ENCODE data around the gene NECTIN2.
"Not testable (repeated sequence)": the region's sequence is repeated elsewhere in the genome, so short reads cannot be mapped to it uniquely, and the experiment has no call there.

Gene NECTIN2

DNA sequence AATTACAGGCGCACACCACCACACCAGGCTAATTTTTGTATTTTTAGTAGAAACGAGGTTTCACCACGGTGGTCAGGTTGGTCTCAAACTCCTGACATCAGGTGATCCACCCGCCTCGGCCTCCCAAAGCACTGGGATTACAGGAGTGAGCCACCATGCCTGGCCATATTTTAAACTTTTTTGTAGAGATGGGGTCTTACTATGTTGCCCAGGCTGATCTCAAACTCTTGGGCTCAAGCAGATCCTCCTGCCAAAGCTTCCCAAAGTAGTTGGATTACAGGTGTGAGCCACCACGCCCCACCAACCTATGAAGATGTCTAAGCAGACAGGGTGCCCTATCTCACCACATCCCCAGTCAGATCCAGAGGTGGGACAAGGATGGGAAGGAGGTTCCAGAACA, 65.8 kb downstream of the NECTIN2 start:
- H3K27ac ChIP-seq (ENCODE audit: low read length, poor library complexity, severe bottlenecking); H3K4me2 ChIP-seq (ENCODE audit: low read length, poor library complexity, severe bottlenecking); H3K27me3 ChIP-seq (ENCODE audit: control insufficient read depth in 1 of 2, insufficient read depth in 1 of 2, low read length in 2 of 2); H3K9ac ChIP-seq (ENCODE audit: low read length); H2BK5ac ChIP-seq (ENCODE audit: low read depth, low read length, poor library complexity, severe bottlenecking); DNase-seq; H2BK12ac ChIP-seq (ENCODE audit: low read length in 2 of 2); H3K9me3 ChIP-seq (ENCODE audit: control insufficient read depth, low read length); H3K18ac ChIP-seq (ENCODE audit: low read depth in 1 of 2, low read length in 2 of 2); H3K4me3 ChIP-seq (ENCODE audit: insufficient read depth in 1 of 2, low read depth in 1 of 2, low read length in 2 of 2); H4K8ac ChIP-seq (ENCODE audit: low read length); H2AK5ac ChIP-seq (ENCODE audit: low read length, severe bottlenecking); H2BK120ac ChIP-seq (ENCODE audit: low read depth, low read length); H3K23ac ChIP-seq (ENCODE audit: low read length in 2 of 2); H3K14ac ChIP-seq (ENCODE audit: low read length in 2 of 2); H2AFZ ChIP-seq (ENCODE audit: low read depth, low read length); H3K79me1 ChIP-seq (replicated peaks; ENCODE audit: low read length, poor library complexity, severe bottlenecking); H3K4ac ChIP-seq (ENCODE audit: low read depth in 1 of 2, low read length in 2 of 2): not testable (repeated sequence)
- H3K4me1 ChIP-seq (ENCODE audit: control insufficient read depth, insufficient read depth, low read depth, low read length) = peaks cover 17% of the 10 kb centered on the region
- peaks cover 0 to 15% of the 10 kb centered on the region in 2 experiments for H3K36me3 ChIP-seq (ENCODE audit: control insufficient read depth in 1 of 2, insufficient read depth in 2 of 2, low read depth in 1 of 2, low read length in 2 of 2)
- peak overlapping the region; percentile 89 for H2BK15ac ChIP-seq (ENCODE audit: low read depth, poor library complexity, severe bottlenecking)
- H4K91ac ChIP-seq (ENCODE audit: low read length) = peak overlapping the region; percentile 18
- 99% methylated on average over 5 of the region's 6 CpGs for WGBS

GRCh38 chr19:44912854-44913253, 66.8 kb downstream of the NECTIN2 start:
- DNase-seq = no peak
- Histone ChIP-seq H3K4me1 (ENCODE audit: control insufficient read depth, insufficient read depth, low read depth, low read length) (peaks cover 17% of the 10 kb centered on the region), H3K9me3 (ENCODE audit: control insufficient read depth, low read length) (no peaks in the 10 kb centered on the region), H3K27ac (ENCODE audit: low read length, poor library complexity, severe bottlenecking) (no peak overlapping the region), H3K27me3 (ENCODE audit: control insufficient read depth in 1 of 2, insufficient read depth in 1 of 2, low read length in 2 of 2) (no peaks in the 10 kb centered on the region), H3K18ac (ENCODE audit: low read depth in 1 of 2, low read length in 2 of 2) (peak overlapping the region in 1 of 2 experiments; percentile 18), H3K4ac (ENCODE audit: low read depth in 1 of 2, low read length in 2 of 2) (peak overlapping the region in 1 of 2 experiments; percentile 85), H2BK15ac (ENCODE audit: low read depth, poor library complexity, severe bottlenecking) (peak overlapping the region; percentile 48), H4K91ac (ENCODE audit: low read length) (peak overlapping the region; percentile 91), H2AK5ac (ENCODE audit: low read length, severe bottlenecking) (no peak overlapping the region), H3K9ac (ENCODE audit: low read length) (no peak overlapping the region), H4K8ac (ENCODE audit: low read length) (no peak overlapping the region), H2BK120ac (ENCODE audit: low read depth, low read length) (no peak overlapping the region), H2BK5ac (ENCODE audit: low read depth, low read length, poor library complexity, severe bottlenecking) (no peak overlapping the region), H3K4me3 (ENCODE audit: insufficient read depth in 1 of 2, low read depth in 1 of 2, low read length in 2 of 2) (no peak overlapping the region), H3K23ac (ENCODE audit: low read length in 2 of 2) (no peak overlapping the region), H2AFZ (ENCODE audit: low read depth, low read length) (no peak overlapping the region), H3K36me3 (ENCODE audit: control insufficient read depth in 1 of 2, insufficient read depth in 2 of 2, low read depth in 1 of 2, low read length in 2 of 2) (peaks cover 0 to 11% of the 10 kb centered on the region in 2 experiments), H3K4me2 (ENCODE audit: low read length, poor library complexity, severe bottlenecking) (no peak overlapping the region), H3K14ac (ENCODE audit: low read length in 2 of 2) (no peak overlapping the region), H3K79me1 (replicated peaks; ENCODE audit: low read length, poor library complexity, severe bottlenecking) (no peaks in the 10 kb centered on the region), H2BK12ac (ENCODE audit: low read length in 2 of 2) (peak overlapping the region; percentile 33 to 67)
- WGBS = 77% methylated on average over 6 of the region's 6 CpGs

DNA sequence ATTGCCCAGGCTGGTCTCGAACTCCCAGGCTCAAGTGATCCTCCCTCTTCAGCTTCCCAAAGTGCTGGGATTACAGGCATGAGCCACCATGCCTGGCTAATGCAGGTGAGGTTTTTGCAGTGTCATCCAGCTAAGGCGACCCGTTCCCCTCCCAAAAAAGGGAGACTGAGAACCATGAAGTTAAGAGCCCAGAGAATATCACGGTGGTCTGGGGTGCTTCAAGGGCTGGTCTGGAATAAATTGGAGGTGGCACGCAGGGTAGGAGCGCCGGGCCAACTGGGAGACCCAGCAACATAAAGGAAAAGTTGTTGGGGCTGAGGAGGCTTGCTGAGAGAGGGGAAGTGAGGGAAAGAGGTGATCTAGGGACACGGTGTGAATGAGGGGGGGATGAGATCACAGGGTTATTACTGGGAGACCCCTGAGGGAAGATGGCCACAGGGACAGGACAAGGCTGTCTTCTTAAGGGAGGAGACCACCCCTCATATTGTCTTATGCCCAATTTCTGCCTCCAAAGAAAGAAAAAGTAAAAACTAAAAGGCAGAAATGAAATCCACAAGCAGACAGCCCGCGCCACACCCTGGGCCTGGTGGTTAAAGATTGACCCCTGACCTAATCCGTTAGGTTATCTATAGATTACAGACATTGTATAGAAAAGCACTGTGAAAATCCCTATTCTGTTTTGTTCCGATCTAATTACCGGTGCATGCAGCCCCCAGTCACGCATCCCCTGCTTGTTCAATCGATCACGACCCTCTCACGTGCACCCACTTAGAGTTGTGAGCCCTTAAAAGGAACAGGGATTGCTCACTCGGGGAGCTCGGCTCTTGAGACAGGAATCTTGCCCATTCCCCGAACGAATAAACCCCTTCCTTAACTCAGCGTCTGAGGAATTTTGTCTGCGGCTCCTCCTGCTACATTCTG, 67.7 kb downstream of the NECTIN2 start:
- H2AFZ ChIP-seq (ENCODE audit: low read depth, low read length); H3K4me2 ChIP-seq (ENCODE audit: low read length, poor library complexity, severe bottlenecking); DNase-seq; H3K9me3 ChIP-seq (ENCODE audit: control insufficient read depth, low read length); H3K27me3 ChIP-seq (ENCODE audit: control insufficient read depth in 1 of 2, insufficient read depth in 1 of 2, low read length in 2 of 2); H3K9ac ChIP-seq (ENCODE audit: low read length); H2BK5ac ChIP-seq (ENCODE audit: low read depth, low read length, poor library complexity, severe bottlenecking); H2BK15ac ChIP-seq (ENCODE audit: low read depth, poor library complexity, severe bottlenecking); H3K27ac ChIP-seq (ENCODE audit: low read length, poor library complexity, severe bottlenecking); H3K36me3 ChIP-seq (ENCODE audit: control insufficient read depth in 1 of 2, insufficient read depth in 2 of 2, low read depth in 1 of 2, low read length in 2 of 2); H3K23ac ChIP-seq (ENCODE audit: low read length in 2 of 2); H2AK5ac ChIP-seq (ENCODE audit: low read length, severe bottlenecking); H2BK120ac ChIP-seq (ENCODE audit: low read depth, low read length); H3K79me1 ChIP-seq (replicated peaks; ENCODE audit: low read length, poor library complexity, severe bottlenecking): not testable (repeated sequence)
- Histone ChIP-seq H3K4ac (ENCODE audit: low read depth in 1 of 2, low read length in 2 of 2) (peak overlapping the region; percentile 6 to 80), H2BK12ac (ENCODE audit: low read length in 2 of 2) (peak overlapping the region; percentile 7 to 33), H3K18ac (ENCODE audit: low read depth in 1 of 2, low read length in 2 of 2) (peak overlapping the region; percentile 71 to 91), H3K4me3 (ENCODE audit: insufficient read depth in 1 of 2, low read depth in 1 of 2, low read length in 2 of 2) (peak overlapping the region in 1 of 2 experiments; percentile 72), H3K4me1 (ENCODE audit: control insufficient read depth, insufficient read depth, low read depth, low read length) (peaks cover 17% of the 10 kb centered on the region), H3K14ac (ENCODE audit: low read length in 2 of 2) (peak overlapping the region in 1 of 2 experiments; percentile 9), H4K8ac (ENCODE audit: low read length) (peak overlapping the region; percentile 30), H4K91ac (ENCODE audit: low read length) (peak overlapping the region; percentile 53)
- 69% methylated on average over 20 of the region's 23 CpGs for WGBS

DNA sequence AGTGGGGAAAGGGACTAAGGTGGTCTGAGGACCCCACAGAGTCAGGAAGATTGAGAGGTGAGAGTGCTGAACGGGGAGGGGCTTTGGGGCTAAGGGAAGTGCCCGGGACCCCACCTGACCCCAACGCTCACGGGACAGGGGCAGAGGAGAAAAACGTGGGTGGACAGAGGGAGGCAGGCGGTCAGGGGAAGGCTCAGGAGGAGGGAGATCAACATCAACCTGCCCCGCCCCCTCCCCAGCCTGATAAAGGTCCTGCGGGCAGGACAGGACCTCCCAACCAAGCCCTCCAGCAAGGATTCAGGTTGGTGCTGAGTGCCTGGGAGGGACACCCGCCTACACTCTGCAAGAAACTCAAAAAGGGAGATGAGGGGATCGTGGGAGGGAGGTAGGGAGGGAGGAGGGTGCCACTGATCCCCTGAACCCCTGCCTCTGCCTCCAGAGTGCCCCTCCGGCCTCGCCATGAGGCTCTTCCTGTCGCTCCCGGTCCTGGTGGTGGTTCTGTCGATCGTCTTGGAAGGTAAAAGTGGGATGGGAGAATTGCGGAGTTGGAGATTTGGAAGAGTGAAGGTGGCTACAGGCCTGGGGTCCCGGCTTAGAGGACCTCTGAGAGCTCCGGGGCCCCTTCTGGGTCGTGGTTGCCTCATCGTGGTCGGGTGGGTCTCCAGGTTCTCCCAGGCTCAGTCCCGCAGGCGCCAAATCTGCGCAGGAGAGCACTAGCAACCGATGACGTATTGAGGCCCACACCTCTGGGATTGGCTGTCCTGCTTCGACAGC, 68.5 kb downstream of the NECTIN2 start, which contains the start of gene APOC1:
TSS of gene APOC1 (plus strand) at position 176 of the 774 bp plus-strand sequence. CDS start at position 460, 284 bp downstream.
- peak within 1 kb of the TSS in 1 of 2 experiments; percentile 92 for H3K14ac ChIP-seq (ENCODE audit: low read length in 2 of 2)
- peak within 1 kb of the TSS in 1 of 2 experiments; percentile 50 for H3K23ac ChIP-seq (ENCODE audit: low read length in 2 of 2)
- peak within 1 kb of the TSS; percentile 43 for H2AFZ ChIP-seq (ENCODE audit: low read depth, low read length)
- peak within 1 kb of the TSS; percentile 71 to 91 for H3K18ac ChIP-seq (ENCODE audit: low read depth in 1 of 2, low read length in 2 of 2)
- not testable (repeated sequence) for H3K9me3 ChIP-seq (ENCODE audit: control insufficient read depth, low read length); H3K27ac ChIP-seq (ENCODE audit: low read length, poor library complexity, severe bottlenecking); H2BK15ac ChIP-seq (ENCODE audit: low read depth, poor library complexity, severe bottlenecking); H3K79me1 ChIP-seq (replicated peaks; ENCODE audit: low read length, poor library complexity, severe bottlenecking); H3K27me3 ChIP-seq (ENCODE audit: control insufficient read depth in 1 of 2, insufficient read depth in 1 of 2, low read length in 2 of 2); H3K36me3 ChIP-seq (ENCODE audit: control insufficient read depth in 1 of 2, insufficient read depth in 2 of 2, low read depth in 1 of 2, low read length in 2 of 2); H2AK5ac ChIP-seq (ENCODE audit: low read length, severe bottlenecking); H2BK5ac ChIP-seq (ENCODE audit: low read depth, low read length, poor library complexity, severe bottlenecking); H2BK120ac ChIP-seq (ENCODE audit: low read depth, low read length)
- peak within 1 kb of the TSS; percentile 33 to 83 for H2BK12ac ChIP-seq (ENCODE audit: low read length in 2 of 2)
- peak within 1 kb of the TSS; percentile 64 for H3K4me2 ChIP-seq (ENCODE audit: low read length, poor library complexity, severe bottlenecking)
- peak within 1 kb of the TSS; percentile 53 for H4K91ac ChIP-seq (ENCODE audit: low read length)
- peaks cover 17% of the 10 kb centered on the region for H3K4me1 ChIP-seq (ENCODE audit: control insufficient read depth, insufficient read depth, low read depth, low read length)
- peak within 1 kb of the TSS; percentile 34 to 72 for H3K4me3 ChIP-seq (ENCODE audit: insufficient read depth in 1 of 2, low read depth in 1 of 2, low read length in 2 of 2)
- peak within 1 kb of the TSS; percentile 36 for H4K8ac ChIP-seq (ENCODE audit: low read length)
- peak within 1 kb of the TSS; percentile 49 to 80 for H3K4ac ChIP-seq (ENCODE audit: low read depth in 1 of 2, low read length in 2 of 2)
- DNase-seq = peak; percentile 92
- H3K9ac ChIP-seq (ENCODE audit: low read length) = peak within 1 kb of the TSS; percentile 89
- 4% methylated on average over 15 of the region's 28 CpGs for WGBS
